ENCODE data around the gene ADAMTS18. TPM values are rescaled to one million over a fixed set of nuclear protein-coding genes. Genes with fewer than 3 reads are reported as not detected.

Gene ADAMTS18
- polyA plus RNA-seq, 1 donor (not counting 4 experiments of a cell fraction or from before 2014, with no cell fraction given): not detected

DNA sequence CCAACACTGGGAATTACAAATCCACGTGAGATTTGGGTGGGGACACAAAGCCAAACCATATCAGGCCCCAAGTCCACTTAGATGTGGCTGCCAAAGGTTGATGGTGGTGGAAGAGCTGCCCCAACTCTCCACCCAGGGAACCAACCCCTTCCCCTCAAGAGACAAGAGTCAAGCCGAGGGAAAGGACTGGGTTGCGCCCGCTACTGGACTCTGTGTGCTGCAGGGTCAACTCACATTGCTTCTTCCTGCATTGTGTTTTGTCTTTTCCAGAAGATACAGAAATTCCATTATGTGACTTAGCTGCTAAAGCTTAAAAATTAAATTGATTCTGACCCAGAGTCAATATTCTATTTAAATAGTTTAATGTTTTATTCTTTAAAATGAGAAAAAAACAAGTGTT, 58.5 kb downstream of the ADAMTS18 start:
- Histone ChIP-seq H3K9ac (ENCODE audit: control insufficient read depth, extremely low read depth, insufficient read depth, low read length) (no peak overlapping the region), H3K9me3 (ENCODE audit: control insufficient read depth, low read depth, low read length) (no peaks in the 10 kb centered on the region), H3K27me3 (ENCODE audit: control insufficient read depth, extremely low read depth, insufficient read depth, low read length) (no peaks in the 10 kb centered on the region), H3K4me3 (ENCODE audit: control insufficient read depth in 2 of 3, extremely low read depth in 1 of 3, insufficient read depth in 2 of 3, low read depth in 1 of 3, low read length in 3 of 3) (no peak overlapping the region), H4K20me1 (ENCODE audit: control insufficient read depth, extremely low read depth, insufficient read depth, low read length) (no peaks in the 10 kb centered on the region), H3K27ac (ENCODE audit: control insufficient read depth, insufficient read depth, low read length) (no peak overlapping the region), H3K9me1 (ENCODE audit: control insufficient read depth, extremely low read depth, insufficient read depth, low read length) (no peaks in the 10 kb centered on the region), H3K4me2 (ENCODE audit: control insufficient read depth, extremely low read depth, insufficient read depth, low read depth, low read length) (no peak overlapping the region), H2AFZ (ENCODE audit: control insufficient read depth, low read length) (no peak overlapping the region), H3K36me3 (ENCODE audit: control insufficient read depth in 2 of 2, extremely low read depth in 1 of 2, insufficient read depth in 2 of 2, low read length in 2 of 2) (no peaks in the 10 kb centered on the region), H3K4me1 (ENCODE audit: control insufficient read depth, extremely low read depth, insufficient read depth, low read length) (no peaks in the 10 kb centered on the region), H3K79me2 (ENCODE audit: control insufficient read depth, insufficient read depth, low read length) (no peaks in the 10 kb centered on the region)
- FAIRE-seq (no peak), DNase-seq (ENCODE audit: low read depth, low spot score) (no peak)
- dilution Hi-C loops (cut with MboI; ENCODE audit: extremely low pct_ligation_motif_present, low sequenced_read_pairs): no loop called here
- TF ChIP-seq, protein P1, sequence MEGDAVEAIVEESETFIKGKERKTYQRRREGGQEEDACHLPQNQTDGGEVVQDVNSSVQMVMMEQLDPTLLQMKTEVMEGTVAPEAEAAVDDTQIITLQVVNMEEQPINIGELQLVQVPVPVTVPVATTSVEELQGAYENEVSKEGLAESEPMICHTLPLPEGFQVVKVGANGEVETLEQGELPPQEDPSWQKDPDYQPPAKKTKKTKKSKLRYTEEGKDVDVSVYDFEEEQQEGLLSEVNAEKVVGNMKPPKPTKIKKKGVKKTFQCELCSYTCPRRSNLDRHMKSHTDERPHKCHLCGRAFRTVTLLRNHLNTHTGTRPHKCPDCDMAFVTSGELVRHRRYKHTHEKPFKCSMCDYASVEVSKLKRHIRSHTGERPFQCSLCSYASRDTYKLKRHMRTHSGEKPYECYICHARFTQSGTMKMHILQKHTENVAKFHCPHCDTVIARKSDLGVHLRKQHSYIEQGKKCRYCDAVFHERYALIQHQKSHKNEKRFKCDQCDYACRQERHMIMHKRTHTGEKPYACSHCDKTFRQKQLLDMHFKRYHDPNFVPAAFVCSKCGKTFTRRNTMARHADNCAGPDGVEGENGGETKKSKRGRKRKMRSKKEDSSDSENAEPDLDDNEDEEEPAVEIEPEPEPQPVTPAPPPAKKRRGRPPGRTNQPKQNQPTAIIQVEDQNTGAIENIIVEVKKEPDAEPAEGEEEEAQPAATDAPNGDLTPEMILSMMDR (optimal IDR thresholded peaks at IDR 0.05 in 1 of 3, IDR thresholded peaks at IDR 0.05 in 1 of 3, conservative IDR thresholded peaks at IDR 0.05 in 1 of 3; ENCODE audit: extremely low read depth in 1 of 3, insufficient read depth in 2 of 3, low read length in 3 of 3): no peak
- TF ChIP-seq EZH2 (IDR thresholded peaks at IDR 0.05; ENCODE audit: low read length): no peak

DNA sequence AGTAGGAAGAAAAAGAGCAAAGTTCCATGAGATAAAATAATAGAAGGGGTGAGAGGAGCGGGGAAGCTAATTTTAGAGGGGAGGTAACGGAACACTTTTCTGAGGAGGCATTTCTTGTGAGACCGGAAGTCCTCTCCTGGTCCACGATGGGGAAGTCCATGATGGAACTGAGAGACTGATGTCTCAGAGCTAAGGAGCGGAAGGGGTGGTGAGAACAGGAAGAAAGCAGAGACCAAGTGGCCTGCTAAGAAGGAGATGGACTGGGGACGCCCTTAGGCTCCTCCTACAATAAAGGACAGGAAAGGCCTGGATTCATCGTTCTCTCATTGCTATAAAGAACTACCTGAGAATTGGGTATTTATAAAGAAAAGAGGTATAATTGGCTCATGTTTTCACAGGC, 59.4 kb downstream of the ADAMTS18 start:
- no peak for FAIRE-seq
- no peak overlapping the region for H3K4me2 ChIP-seq (ENCODE audit: control insufficient read depth, extremely low read depth, insufficient read depth, low read depth, low read length)
- no peak for TF ChIP-seq EZH2 (IDR thresholded peaks at IDR 0.05; ENCODE audit: low read length)
- TF ChIP-seq, protein P1 (optimal IDR thresholded peaks at IDR 0.05 in 1 of 3, IDR thresholded peaks at IDR 0.05 in 1 of 3, conservative IDR thresholded peaks at IDR 0.05 in 1 of 3; ENCODE audit: extremely low read depth in 1 of 3, insufficient read depth in 2 of 3, low read length in 3 of 3): no peak

More for the DNA sequence above, 59.4 kb downstream of the ADAMTS18 start:
- Histone ChIP-seq H3K27ac (ENCODE audit: control insufficient read depth, insufficient read depth, low read length) (no peak overlapping the region), H3K9me3 (ENCODE audit: control insufficient read depth, low read depth, low read length) (no peaks in the 10 kb centered on the region), H3K27me3 (ENCODE audit: control insufficient read depth, extremely low read depth, insufficient read depth, low read length) (no peaks in the 10 kb centered on the region), H3K9me1 (ENCODE audit: control insufficient read depth, extremely low read depth, insufficient read depth, low read length) (no peaks in the 10 kb centered on the region), H2AFZ (ENCODE audit: control insufficient read depth, low read length) (no peak overlapping the region), H3K4me3 (ENCODE audit: control insufficient read depth in 2 of 3, extremely low read depth in 1 of 3, insufficient read depth in 2 of 3, low read depth in 1 of 3, low read length in 3 of 3) (no peak overlapping the region), H3K4me1 (ENCODE audit: control insufficient read depth, extremely low read depth, insufficient read depth, low read length) (no peaks in the 10 kb centered on the region), H3K9ac (ENCODE audit: control insufficient read depth, extremely low read depth, insufficient read depth, low read length) (no peak overlapping the region), H4K20me1 (ENCODE audit: control insufficient read depth, extremely low read depth, insufficient read depth, low read length) (no peaks in the 10 kb centered on the region), H3K79me2 (ENCODE audit: control insufficient read depth, insufficient read depth, low read length) (no peaks in the 10 kb centered on the region), H3K36me3 (ENCODE audit: control insufficient read depth in 2 of 2, extremely low read depth in 1 of 2, insufficient read depth in 2 of 2, low read length in 2 of 2) (no peaks in the 10 kb centered on the region)
- dilution Hi-C loops (cut with MboI; ENCODE audit: extremely low pct_ligation_motif_present, low sequenced_read_pairs): no loop called here
- DNase-seq (ENCODE audit: low read depth, low spot score): no peak
